HL-60 (cell line): ENCODE results near the gene CNTD1.

Experiments used
- GABPA ChIP-seq: IDR thresholded peaks from 2 replicates; pipeline ENCODE4 v1.6.1; 2012; ENCODE audit warnings: low read depth
- POLR2AphosphoS5 ChIP-seq: IDR thresholded peaks from 2 replicates; pipeline ENCODE4 v1.6.1; 2012; ENCODE audit warnings: low read depth
- TF ChIP-seq, protein P1 (sequence below): IDR thresholded peaks from one replicate; pipeline ENCODE4 v1.5.1; 2011; ENCODE audit warnings: low read length, control low read depth, inconsistent platforms; ENCODE audit not compliant: insufficient read depth
- TF ChIP-seq, protein P2 (sequence below): IDR thresholded peaks from 2 replicates; pipeline ENCODE4 v1.6.1; 2012; ENCODE audit warnings: low read depth; ENCODE audit not compliant: insufficient replicate concordance

DNA sequence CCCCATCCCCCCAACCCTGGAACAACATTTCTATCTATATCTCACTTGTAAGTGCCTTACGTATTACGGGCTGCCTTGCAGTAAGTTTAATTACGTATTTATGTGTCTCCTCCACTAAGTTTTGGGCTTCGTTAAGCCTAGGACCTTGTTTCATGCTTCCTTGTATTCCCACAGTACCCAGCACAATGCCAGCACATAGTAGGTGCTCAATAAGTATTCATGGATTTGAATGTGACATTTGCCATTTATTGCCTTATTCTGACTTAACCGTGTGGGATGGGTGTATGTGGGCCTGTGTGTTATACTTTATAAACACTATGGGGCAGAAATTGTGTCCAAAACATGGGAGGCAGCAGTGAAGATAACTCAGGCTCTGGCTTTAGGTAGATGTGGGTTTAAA lies 6.1 kb upstream of the CNTD1 start:
- TF ChIP-seq, protein P1, sequence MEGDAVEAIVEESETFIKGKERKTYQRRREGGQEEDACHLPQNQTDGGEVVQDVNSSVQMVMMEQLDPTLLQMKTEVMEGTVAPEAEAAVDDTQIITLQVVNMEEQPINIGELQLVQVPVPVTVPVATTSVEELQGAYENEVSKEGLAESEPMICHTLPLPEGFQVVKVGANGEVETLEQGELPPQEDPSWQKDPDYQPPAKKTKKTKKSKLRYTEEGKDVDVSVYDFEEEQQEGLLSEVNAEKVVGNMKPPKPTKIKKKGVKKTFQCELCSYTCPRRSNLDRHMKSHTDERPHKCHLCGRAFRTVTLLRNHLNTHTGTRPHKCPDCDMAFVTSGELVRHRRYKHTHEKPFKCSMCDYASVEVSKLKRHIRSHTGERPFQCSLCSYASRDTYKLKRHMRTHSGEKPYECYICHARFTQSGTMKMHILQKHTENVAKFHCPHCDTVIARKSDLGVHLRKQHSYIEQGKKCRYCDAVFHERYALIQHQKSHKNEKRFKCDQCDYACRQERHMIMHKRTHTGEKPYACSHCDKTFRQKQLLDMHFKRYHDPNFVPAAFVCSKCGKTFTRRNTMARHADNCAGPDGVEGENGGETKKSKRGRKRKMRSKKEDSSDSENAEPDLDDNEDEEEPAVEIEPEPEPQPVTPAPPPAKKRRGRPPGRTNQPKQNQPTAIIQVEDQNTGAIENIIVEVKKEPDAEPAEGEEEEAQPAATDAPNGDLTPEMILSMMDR, result no peak
- no peak for TF ChIP-seq POLR2AphosphoS5
- TF ChIP-seq, protein P2, sequence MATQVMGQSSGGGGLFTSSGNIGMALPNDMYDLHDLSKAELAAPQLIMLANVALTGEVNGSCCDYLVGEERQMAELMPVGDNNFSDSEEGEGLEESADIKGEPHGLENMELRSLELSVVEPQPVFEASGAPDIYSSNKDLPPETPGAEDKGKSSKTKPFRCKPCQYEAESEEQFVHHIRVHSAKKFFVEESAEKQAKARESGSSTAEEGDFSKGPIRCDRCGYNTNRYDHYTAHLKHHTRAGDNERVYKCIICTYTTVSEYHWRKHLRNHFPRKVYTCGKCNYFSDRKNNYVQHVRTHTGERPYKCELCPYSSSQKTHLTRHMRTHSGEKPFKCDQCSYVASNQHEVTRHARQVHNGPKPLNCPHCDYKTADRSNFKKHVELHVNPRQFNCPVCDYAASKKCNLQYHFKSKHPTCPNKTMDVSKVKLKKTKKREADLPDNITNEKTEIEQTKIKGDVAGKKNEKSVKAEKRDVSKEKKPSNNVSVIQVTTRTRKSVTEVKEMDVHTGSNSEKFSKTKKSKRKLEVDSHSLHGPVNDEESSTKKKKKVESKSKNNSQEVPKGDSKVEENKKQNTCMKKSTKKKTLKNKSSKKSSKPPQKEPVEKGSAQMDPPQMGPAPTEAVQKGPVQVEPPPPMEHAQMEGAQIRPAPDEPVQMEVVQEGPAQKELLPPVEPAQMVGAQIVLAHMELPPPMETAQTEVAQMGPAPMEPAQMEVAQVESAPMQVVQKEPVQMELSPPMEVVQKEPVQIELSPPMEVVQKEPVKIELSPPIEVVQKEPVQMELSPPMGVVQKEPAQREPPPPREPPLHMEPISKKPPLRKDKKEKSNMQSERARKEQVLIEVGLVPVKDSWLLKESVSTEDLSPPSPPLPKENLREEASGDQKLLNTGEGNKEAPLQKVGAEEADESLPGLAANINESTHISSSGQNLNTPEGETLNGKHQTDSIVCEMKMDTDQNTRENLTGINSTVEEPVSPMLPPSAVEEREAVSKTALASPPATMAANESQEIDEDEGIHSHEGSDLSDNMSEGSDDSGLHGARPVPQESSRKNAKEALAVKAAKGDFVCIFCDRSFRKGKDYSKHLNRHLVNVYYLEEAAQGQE, result no peak
- TF ChIP-seq GABPA, result no peak
